HG03045 (cell line): ENCODE results near the gene INAVA.
A peak's percentile ranks its signal among the peaks of the same experiment; 100 is the strongest.

Experiments
- ATAC-seq: cut with Tn5 transposase; IDR thresholded peaks from one replicate; pipeline ENCODE4 v1.9.1; 2021; ENCODE audit warnings: mild to moderate bottlenecking, moderate library complexity; ENCODE audit not compliant: unreplicated experiment

INAVA gene

GRCh38 chr1:200894712-200895442, at the start of gene INAVA:
INAVA (plus strand) TSS chr1:200894900; CDS start chr1:200898401, 3,501 bp downstream.
- no peak for ATAC-seq

DNA sequence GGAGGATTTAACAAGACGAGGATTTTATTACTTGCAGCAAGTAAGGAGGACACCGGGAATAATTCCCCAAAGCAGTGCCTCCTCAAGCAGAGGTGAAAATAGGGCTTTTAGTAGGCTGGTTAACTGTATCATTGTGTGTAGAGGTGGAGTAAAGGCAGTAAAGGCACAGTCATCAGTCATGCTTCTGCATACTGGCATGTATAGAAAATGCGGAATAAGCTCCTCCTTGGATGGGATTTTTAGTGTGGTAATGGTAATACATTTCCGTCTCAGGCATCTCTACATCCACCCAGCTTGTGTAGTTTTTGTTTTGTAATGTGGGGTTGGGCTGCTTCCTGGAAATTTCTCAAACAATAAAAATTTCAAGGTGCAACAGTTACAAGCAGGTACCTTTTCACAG, 49.3 kb upstream of the INAVA start:
- ATAC-seq = no peak

- no peak for ATAC-seq
Observed at GRCh38 chr1:200846398-200846797, 48.3 kb upstream of the INAVA start.

DNA sequence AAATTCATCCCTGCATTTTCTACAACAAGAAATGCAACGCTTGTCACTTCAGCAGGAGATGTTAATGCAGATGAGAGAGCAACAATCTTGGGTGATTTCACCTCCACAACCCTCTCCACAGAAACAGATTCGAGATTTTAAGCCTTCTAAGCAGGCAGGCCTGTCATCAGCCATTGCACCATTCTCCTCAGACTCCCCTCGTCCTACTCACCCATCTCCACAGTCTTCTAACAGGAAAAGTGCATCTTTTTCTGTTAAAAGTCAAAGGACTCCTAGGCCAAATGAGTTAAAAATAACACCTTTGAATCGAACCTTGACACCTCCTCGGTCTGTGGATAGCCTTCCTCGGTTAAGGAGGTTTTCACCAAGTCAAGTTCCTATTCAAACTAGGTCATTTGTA, 45.3 kb upstream of the INAVA start:
- ATAC-seq = no peak

GRCh38 chr1:200850554-200850953, 44.1 kb upstream of the INAVA start:
- no peak for ATAC-seq

DNA sequence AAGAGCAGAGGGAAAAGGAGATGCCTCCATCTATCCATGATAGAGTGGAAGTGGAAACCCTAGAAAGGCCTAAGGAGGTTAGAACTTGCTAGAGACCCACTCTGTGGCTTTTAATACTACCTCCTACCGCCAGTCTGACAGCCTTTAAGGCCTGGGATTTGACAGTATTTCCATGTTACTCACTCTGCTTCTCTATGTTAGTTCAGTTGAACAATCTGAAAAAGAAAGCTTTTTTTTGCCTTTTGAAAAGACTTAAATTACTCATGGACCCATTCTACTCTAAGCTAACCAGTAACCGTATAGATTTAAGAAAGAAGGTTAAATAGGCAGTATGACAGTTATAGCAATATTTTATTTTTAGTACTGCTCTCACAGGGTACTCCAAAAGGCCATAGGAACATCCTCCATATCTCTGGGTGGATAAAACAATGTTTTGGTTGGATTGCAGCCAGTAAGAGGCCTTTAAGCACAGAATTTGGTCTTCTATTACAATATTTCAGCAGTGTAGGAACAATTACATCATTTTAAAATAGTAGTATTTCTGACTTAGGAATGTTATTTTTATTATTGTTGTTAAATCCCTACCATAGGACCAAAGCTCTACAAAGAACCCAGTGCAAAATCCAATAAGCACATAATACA, 37.9 kb upstream of the INAVA start:
- ATAC-seq = no peak

DNA sequence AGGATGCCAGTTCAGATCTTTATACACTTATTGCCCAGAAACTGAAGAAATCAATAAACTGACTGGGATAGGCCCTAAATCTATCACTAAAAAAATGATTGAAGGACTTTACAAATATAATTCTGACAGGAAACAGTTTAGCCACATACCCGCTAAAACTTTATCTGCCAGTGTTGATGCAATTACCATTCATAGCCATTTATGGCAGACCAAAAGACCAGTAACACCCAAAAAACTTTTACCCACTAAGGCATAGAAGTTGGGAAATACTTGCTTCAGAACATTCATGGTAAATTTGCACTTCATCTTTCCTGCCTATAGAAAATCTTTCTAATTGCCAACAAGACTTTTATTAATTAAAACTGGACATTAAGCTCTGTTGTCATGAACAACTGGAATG, 36.9 kb upstream of the INAVA start:
- ATAC-seq = no peak

- no peak for ATAC-seq
Observed at GRCh38 chr1:200861937-200862647, 32.6 kb upstream of the INAVA start.

GRCh38 chr1:200862713-200863415, 31.8 kb upstream of the INAVA start:
- no peak for ATAC-seq

GRCh38 chr1:200866116-200866515, 28.6 kb upstream of the INAVA start:
- no peak for ATAC-seq

- ATAC-seq = peak; percentile 92
Observed at GRCh38 chr1:200866521-200866920, 28.2 kb upstream of the INAVA start.

DNA sequence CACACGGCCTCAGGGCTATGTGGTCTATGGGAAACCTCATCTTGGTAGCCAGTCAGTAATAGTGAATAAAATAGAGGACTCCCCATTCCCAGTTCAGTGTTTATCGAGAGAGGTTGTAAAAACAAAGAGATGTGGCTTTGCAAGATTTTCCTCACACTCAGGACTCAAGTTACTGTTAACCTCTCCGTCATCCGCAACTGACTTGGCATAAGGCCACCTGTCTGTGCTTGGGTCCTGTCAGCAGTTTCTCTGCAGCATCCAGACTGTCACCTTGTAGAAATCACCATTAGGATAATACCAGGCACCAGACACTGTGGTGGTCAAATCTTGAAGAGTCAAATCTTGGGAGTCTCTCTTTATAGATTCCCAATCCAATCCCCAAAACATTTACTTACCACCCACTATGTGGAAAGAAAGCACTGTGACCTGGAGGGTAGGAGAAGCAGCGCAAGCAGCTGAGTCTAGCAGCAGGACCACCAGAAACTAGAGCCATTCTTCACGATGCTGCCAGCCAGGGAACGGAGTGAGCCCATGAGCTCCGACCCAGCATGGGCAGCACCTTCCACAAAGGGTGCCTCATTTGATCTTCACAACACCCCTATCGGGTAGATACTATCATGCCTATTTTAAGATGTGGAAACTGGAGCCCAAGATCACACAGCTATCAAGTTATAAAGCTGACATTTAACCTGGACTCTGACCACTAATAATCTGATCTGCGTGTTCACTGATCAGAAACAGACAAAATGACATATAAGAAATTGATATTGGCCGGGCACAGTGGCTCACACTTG, 27.5 kb upstream of the INAVA start:
- peak; percentile 8 for ATAC-seq

- ATAC-seq = no peak
Observed at GRCh38 chr1:200869376-200869752, 25.3 kb upstream of the INAVA start.

- ATAC-seq = peak; percentile 58
Observed at GRCh38 chr1:200869753-200870391, 24.8 kb upstream of the INAVA start.

- ATAC-seq = no peak
Observed at GRCh38 chr1:200872446-200873115, 22.1 kb upstream of the INAVA start, which contains the start of gene GPR25. GPR25 (plus strand) TSS chr1:200872981; CDS start chr1:200873038, 57 bp downstream.

- no peak for ATAC-seq
Observed at GRCh38 chr1:200873116-200873670, 21.5 kb upstream of the INAVA start.

GRCh38 chr1:200873671-200874397, 20.9 kb upstream of the INAVA start:
- ATAC-seq = no peak

DNA sequence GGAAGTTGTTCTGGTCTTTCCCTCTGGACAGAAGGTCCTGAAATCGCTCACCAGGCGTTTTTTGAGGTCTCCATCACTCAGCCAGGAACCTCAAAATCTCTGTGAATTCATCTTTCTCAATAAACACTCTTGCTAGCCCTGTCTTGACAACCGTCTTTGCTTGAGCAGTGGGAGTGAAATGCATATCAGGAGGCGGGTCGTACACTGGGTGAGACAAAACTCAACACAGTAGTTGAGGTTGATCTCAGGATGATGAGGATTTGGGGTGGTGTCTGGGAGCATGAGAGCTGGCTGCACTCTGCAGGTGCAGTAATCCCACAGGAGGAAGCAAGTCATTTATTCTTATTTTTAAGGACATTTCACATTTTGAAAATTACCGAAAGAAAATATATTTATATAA, 20.0 kb upstream of the INAVA start:
- ATAC-seq = no peak
